Left colon (tissue), 2 donors: ENCODE results near the gene SLC22A3. TPM values are rescaled to one million over a fixed set of nuclear protein-coding genes. Genes with fewer than 3 reads are reported as not detected.

ENCODE experiments used
- ATAC-seq: fragments of 200-7000 bp; cut with Tn5 transposase; one replicate; pipeline ENCODE4 v1.9.1; 2020; ENCODE audit warnings: mild to moderate bottlenecking, moderate library complexity
- DNase-seq, 2 donors: peaks; one replicate each; pipeline ENCODE4 v3.0.0-alpha.2; 2020
- intact Hi-C, 2 donors: fragments of 100-400 bp; cut with DNase I in 1 of 2; cut with micrococcal nuclease in 1 of 2; formaldehyde crosslinking; loops; one replicate each; pipeline versions ENCODE4 v1.11.2 to v1.14.0; 2022; cut with DNase I, micrococcal nuclease
- total RNA-seq, 2 donors: library from RNA; stranded (reverse); fragmentation: NEBNext Ultra II Directional; extraction: Animal tissue kit (Norgen Biotek cat#: 25700); gene quantifications; one replicate each; pipeline ENCODE4 v1.2.1, GENCODE V29; 2021
- donor health status: DM: no; HTN: no; CAD: no.
- donor health status: DM: yes; HTN: yes; CAD: no.

The SLC22A3 gene
- total RNA-seq, 2 donors from 2014 or later: 2.0 to 5.0 TPM

DNA sequence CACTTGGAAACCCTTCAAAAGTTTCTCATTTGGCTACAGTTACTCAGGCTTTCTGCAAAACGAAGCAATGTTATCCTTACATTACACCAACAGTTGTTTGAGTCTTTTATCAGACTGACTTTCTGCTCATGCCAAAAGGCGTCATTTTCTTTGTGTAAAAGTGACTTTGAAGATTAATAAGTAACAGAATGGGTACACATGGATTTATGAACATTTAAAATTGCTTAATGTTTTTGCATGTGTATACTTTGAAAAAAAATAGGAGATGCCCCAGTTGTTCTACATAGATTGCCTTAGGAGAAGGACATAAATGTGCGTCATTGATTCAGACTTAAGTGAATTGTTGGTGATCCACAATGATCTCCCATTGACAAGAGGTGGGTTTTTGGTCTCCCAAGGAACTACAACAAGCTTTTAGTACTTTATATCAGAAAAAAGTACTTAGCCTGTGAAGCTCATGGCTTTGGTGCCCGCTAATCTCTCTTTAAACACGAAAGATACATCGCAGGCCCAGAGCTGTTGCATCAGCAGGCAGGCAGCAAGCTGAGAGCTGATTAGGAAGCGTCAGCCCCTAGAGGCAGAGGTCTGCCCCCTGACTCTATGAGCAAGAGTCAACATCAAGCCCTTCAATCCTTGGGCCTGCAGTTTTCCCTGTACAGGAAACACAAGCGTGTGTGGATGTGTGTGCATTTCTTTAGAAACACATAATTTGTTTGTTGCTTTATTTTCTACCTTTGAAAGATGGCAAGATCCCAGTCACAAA is 45.9 kb downstream of the SLC22A3 start:
- ATAC-seq (no peak), DNase-seq (no peak)
- intact Hi-C loops: no loop called here

DNA sequence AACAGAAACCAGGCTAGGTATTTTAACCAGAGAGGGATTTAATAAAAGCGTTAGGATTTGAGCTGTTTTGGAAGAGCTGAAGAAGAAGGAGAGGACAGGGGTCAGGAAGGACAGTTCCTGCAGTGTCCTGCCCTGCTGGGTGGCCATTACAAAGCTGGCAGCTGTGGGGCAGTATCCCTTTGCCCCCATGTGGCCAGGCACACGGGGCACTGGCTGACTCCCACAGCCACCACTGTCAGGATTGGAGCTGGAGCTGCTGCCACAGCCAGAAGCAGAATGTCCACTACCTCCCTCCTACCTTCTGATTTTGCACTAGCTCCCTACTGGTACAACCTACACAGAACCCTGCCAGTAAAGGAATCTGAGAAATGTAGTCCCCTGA is 46.5 kb downstream of the SLC22A3 start:
- intact Hi-C loops: no loop called here
- DNase-seq (no peak), ATAC-seq (no peak)

DNA sequence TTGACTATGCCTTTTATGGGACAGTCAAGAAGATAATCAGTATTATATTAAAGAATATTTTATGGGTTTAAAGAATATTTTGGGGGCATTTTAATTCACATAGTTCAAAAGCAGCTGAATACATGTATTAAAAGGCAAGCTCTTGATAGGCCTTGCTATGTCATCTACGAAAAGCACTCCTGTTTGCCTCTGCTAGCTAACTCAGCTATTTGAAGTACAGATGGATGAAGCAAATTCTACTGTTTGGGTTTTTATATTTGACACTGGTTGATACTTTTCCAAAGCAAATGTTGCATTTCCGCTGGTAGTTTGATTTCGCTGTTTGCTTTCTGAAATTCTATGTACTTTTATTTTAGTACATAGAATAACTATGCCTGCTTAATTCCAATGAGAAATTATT is 47.0 kb downstream of the SLC22A3 start:
- ATAC-seq (no peak), DNase-seq (no peak)
- intact Hi-C loops: no loop called here

DNA sequence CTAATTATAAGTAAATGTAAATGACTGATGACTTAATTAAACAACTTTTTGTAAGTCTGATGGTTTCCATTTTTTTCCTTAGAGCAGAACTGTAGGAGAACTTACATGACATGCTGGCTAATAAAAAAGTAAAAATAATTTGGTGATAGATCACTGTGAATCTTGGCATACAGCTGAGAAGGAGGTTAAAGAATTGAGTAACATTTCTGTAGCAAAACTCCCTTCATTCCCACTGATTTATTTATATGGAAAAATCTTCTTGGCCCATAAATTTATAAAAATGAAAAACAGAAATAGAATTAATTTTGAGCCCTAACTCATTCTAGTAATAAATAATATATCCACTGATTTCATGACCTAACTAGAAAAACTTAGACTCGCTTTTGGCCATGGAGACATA is 48.1 kb downstream of the SLC22A3 start:
- ATAC-seq (no peak), DNase-seq (no peak)
- intact Hi-C loops: no loop called here

DNA sequence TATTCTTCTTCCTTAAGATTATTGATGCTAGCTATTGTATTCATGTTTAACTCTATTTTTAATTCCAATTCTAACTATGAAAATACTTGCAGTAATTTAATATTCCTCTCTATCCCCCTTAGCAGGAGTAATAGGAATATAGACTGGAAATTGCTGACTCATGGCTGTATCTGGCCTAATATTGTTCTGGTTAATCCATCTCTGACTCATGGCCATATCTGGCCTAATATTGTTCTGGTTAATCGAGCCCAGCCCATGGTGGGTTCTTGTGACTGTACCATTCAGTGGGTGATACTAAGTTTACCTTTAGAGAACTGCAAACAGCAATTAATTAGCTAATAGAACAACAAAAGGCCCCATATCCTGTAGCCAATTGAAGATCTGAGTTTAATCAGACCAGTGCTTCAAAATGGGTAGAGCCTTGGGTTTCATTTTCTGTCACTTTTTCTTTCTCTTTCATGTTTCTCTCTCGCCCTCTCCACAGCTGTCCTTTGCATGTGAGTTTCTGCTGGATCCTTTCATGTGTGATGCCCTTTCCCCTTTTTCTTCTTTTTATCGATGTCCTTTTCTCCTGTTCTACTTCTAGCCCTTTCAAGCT is 50.6 kb downstream of the SLC22A3 start:
- ATAC-seq (no peak), DNase-seq (no peak)
- intact Hi-C loops: no loop called here

DNA sequence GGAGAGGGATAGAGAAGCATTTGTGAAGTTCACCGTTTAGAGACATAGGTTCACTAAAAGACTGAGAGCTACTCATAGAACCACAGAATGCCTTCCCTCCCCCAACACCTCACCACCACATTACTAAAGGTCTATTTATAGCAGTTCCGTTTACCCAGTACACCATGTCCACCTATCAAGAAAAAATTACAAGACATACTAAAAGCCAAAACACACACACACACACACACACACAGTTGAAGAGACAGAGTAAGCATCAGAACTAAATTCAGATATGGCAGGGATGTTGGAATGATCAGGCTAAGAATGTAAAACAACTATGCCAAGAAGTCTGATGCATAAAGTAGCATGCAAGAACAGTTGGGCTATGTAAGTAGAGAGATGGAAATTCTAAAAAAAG is 52.3 kb downstream of the SLC22A3 start:
- ATAC-seq: no peak
- intact Hi-C loops: no loop called here

DNA sequence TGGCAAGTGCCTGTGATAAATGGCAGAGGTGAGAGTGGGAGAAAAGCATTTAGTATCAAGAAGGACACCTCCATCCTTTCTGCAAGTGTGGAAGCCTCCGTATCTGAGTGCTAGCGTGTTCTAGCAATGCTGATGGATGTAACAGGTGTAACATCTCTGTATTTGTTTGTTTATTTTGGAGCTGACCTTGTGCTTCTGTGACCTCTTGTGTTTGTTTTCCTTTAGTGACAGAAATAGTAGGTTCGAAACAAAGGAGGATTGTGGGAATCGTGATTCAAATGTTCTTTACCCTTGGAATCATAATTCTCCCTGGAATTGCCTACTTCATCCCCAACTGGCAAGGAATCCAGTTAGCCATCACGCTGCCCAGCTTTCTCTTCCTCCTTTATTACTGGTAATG is 60.4 kb downstream of the SLC22A3 start:
- no peak for ATAC-seq
- no peak for DNase-seq
- intact Hi-C loops: no loop called here

More for the DNA sequence above, 52.3 kb downstream of the SLC22A3 start:
- no peak for DNase-seq

DNA sequence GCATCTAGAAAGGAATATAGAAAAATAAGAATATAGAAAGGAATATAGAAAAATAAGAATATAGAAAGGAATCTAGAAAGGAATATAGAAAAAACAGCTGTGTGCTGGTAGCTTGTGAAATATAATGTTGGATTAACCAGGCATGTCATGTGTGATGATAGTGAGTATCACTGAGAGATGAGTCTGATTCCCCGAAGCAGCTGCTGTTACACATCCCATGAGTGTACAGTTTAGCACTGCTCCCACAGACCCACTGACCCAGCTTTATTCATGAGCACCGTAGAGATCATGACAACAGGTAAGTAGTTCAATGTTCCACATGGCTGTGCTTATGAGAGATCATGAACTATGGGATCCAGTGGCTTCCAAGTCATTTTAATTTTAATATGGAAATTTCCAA is 64.8 kb downstream of the SLC22A3 start:
- intact Hi-C loops: no loop called here
- no peak for ATAC-seq
- DNase-seq: no peak

DNA sequence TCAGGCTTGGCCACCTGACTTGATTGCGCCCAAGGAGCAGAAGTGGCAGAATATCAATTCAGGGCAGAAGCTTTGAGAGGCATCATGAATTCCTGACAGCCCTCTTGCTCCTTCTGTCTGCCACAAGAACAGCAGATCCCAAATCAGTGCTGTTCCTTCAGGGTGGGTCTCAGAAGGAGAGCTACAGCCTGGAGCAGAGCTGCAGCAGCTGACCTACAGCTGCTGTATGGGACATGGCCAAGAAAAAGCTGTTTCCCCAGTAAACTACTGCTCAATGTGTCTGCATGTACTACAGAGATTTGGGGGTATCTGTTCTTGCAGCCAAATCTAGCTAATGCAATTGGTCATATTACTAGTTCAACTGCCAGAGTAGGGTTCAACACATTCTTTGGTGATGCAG is 69.0 kb downstream of the SLC22A3 start:
- DNase-seq (no peak), ATAC-seq (no peak)
- intact Hi-C loops: no loop called here

DNA sequence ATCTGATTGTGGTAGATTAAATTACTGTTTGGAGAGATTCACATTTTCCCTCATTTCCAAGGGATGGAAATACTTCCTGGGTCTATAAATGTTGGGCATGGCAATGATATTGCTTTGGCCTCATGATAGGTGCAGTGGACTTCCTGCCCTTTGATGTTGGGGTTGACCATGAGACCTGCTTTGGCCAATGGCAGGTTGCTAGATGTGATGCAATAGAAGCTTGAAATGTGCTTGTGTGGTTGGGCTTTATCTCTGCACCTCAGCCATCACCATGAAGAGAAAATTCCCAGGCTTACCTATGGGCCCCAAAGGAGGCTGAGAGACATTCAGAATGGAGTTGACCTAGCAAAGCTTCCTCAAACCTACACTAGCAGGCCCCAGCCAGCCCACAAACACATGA is 69.4 kb downstream of the SLC22A3 start:
- no peak for DNase-seq
- intact Hi-C loops: no loop called here

DNA sequence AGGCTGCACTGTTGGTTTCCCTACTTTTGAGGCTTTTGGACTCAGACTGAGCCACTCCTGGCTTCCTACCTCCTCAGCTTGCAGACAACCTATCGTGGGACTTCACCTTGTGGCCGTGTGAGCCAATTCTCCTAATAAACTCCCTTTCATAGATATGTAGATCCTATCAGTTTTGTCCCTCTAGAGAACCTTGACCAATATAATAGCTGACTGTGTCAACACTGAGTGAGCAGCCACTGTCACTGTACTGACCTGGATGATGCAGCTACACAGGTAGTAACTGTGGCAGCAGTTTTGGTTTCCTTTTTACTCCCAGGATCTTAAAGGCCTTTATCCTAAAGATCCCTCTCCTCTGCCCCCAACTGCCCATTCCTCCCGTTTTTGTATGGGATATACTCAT is 70.2 kb downstream of the SLC22A3 start:
- DNase-seq (no peak), ATAC-seq (peak; percentile 31)
- intact Hi-C loops: no loop called here

More for the DNA sequence above, 69.4 kb downstream of the SLC22A3 start:
- ATAC-seq: no peak

DNA sequence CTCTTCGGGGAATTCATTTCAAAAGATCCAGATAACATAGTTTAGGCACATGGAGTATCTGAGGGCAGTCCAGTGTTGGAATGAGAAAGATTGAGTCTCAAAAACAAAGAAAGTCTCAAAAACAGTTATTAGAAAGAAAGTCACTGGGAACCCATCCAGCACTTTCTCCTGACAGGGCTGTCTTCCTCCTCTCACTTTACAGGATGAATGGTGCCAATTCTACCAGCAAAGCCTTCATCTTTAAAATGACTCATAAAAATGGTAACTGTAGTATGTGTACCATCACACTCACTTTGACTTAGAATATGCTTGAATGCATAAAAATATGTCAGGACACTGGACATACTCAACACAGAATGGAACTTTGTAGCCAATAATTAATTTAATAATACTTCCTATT is 71.3 kb downstream of the SLC22A3 start:
- intact Hi-C loops: no loop called here
- DNase-seq (no peak), ATAC-seq (no peak)

DNA sequence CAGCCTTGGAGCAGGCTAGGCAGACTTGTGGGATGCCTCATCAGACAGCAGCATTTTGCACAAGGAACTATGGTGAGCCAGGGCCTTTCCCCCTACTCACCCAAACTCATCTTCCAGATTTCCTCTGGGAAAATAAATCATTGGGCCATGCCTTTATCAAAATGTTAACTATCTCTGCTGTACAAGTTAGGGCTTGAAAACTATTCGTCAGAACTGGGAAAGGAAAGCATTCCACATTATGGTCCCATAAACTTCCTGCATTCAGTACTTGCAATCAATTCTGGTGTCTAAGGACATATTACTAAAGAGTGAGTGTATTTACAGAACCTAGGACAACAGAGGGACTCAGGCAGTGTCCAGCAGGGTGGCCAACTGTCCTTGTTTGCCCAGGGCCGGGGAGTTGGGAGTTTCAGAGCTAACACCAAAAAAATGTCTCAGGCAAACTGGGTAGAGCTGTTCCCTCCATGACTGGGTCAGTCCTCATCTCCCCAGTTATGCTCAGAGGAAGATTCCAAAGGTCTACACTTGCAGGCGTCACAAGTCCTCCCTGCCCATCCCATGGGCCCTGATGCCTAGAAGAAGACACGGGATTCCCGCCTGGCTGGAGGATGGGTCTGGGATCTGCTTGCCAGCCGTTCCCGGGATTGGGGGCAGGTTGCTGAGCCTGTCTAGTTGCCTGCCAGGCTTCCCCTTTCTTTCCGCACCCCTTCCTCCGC is 72.2 kb downstream of the SLC22A3 start:
- intact Hi-C loops: no loop called here
- DNase-seq: no peak
- ATAC-seq: no peak

DNA sequence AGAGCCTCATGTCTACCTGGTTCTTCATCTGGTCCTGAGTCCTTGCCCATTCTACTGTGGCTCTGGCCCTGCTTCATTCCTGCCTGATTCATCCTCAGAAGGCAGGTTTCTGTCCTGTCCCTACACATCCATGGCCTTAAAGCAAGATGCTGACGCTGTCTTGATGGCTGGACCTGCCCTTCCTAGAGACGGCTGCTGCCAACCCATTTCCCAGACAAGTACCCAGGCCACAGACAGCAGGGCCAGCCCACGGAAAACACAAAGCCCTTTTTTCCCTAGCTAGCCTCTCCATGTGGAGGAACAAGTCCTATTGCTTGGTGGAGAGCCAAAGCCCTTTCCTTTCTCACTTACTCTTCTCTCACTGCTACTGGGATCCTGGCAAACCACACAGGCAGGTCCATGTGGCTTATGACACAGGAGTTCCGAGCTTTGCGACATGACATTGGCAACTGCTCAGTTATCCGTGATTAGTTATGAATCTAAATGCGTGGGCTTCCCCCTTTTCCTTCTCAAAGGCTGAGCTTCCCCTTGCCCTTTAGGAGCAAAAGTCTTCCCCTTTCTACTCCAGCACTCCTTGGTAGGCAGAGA is 72.9 kb downstream of the SLC22A3 start:
- ATAC-seq: no peak
- no peak for DNase-seq
- intact Hi-C loops: no loop called here

DNA sequence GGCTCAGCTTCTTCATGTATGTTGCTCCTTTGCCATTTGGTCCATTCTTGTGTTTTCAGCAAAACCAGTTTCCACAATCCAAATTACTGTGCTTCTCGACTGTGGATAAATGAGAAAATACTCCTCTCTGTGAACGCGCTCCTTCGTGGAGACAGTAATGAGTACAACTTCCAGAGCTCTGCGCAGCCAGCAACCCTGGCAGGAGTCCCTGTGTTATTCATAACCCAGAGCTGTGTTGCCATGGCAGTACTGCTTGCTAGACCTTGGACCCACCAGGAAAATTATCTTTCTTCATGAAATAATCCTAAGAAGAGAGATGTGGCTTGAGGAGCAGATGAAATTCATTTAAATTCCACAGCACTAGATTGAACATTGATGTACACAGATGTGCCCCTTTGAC is 73.7 kb downstream of the SLC22A3 start:
- peak in 1 of 2 donors; percentile 46 for DNase-seq
- no peak for ATAC-seq

DNA sequence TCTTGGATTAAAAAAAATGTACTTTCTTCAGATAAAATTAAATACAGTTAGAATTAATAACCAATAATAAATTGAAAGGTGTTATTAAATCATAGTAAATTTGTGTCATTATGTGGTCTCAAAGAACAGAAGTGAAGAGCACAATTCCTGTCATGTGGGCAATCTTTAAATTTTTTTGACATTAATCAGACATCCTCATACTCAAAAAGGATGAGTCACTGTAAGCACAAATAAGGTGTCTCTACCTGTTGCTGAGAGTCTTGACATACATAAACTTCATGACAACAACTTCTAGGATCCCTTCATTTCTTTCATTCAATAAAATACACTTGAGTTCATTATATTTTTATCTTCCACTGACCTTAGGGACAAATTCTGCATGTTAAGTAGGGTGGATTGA is 76.1 kb downstream of the SLC22A3 start:
- ATAC-seq (no peak), DNase-seq (no peak)
- intact Hi-C loops: no loop called here

More for the DNA sequence above, 73.7 kb downstream of the SLC22A3 start:
- intact Hi-C loops: no loop called here

DNA sequence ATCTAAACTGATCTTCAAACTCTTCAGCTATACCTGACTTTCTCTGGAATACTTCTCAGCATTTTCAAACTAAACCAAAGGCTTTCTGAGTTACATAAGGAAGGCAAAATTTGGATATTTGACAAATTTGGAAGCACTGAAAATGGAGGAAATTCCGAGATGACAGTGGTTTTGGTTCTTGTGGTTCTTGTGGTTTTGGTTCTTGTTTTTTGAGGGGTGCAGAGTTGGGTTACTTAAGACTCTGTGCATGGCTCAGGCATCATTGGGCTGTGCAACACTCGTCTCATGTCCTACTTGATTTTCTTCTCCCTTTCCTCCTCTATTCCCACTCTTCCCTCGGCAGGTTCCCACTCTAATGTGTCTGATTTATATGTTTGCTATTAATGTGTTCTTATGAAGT is 78.0 kb downstream of the SLC22A3 start:
- ATAC-seq (no peak), DNase-seq (no peak)
- intact Hi-C loops: no loop called here

DNA sequence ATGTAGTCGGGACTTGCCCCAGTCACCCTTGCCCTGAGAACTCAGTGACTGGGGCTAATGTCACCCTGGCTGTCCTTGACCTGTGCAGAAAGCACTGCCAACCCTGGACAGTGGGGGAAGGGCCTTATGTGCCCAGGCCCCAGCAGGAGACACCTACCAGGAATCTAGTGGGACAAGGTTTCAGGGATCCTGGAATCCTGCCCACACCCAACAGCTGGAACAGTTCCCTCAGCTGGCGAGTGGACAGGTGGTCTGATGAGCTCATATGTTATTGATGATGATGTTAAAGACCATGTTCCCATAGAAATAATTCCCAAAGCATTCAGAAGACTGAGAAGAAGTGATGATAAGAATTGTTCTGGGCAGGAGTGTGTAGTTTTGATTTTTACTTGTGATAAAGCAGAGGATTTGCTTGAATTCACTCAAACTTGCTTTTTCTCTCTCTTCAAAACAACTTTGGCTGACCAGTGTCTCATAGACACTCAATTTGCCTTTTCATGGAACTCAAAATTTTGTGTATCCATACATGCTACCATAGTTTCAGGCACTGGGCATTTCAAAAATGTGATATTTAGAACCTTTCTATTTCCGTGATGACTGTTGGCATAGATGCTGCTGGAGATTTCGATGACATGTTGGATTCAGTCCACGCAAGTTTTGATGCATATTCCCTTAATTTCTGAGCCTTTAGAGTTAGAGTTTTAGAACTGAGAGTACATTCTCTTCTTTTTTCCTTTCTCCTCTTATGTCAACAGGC is 79.3 kb downstream of the SLC22A3 start:
- intact Hi-C loops: no loop called here
- DNase-seq: no peak
- ATAC-seq: no peak

DNA sequence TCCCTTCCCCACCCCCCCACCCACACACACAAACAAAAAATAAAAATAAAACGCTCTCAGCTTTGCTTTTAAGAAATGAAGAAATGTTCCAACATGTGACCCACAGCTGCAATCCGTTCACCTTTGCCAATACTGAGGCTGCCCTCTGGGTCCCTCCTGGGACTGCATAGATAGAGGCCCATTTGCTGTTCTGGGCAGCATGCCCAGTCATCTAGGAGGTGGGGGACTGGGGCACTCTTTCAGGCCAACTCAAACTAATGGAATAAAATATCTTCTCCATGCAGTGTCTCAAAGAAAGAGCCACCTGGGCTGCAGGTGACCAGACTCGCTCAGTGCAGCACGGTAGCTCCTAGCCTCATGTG is 79.9 kb downstream of the SLC22A3 start:
- ATAC-seq (no peak), DNase-seq (no peak)
- intact Hi-C loops: no loop called here
